GM03348 (cell line): ENCODE results near the gene PPP6R3.
"Not testable (repeated sequence)": the region's sequence is repeated elsewhere in the genome, so short reads cannot be mapped to it uniquely, and the experiment has no call there.

ENCODE experiments used
- DNase-seq: peaks from one replicate; pipeline ENCODE4 v3.0.0; 2012; ENCODE audit warnings: low spot score

The PPP6R3 gene

DNA sequence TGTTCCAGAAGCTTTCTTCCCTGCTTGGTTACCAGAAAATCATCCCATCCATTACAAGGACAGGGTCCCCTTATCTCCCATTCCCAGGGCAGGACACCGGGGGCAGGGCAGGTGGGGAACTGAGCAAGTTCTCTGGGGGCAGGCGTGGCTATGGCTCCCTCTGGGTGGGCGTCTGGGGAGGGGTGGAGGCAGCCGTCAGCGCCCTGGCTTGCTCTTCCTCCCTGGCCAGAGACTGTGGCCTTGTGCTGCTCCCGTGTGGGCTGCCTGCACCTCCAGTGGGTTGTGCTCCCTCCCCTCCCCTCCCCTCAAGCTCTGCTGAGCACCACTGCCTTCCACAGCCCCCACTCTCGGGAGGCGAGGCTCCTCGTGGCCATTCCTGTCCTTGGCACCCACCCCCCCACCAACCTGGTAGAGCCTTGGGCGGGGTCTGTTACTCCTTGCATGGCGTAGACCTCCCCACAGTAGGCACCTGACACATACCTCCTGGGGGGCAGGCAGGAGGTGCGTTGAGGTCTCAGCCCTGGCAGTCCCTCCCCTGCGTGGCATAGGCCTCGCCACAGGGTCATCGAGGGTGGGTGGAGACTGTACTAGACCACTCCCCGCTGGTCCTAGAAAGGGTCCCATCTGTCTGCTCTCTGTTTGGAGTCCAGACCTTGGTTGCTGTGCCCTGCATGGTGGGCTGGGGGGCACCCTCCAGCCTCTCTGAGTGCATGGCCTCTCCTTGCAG lies 24.2 kb upstream of the PPP6R3 start:
- no peak for DNase-seq

DNA sequence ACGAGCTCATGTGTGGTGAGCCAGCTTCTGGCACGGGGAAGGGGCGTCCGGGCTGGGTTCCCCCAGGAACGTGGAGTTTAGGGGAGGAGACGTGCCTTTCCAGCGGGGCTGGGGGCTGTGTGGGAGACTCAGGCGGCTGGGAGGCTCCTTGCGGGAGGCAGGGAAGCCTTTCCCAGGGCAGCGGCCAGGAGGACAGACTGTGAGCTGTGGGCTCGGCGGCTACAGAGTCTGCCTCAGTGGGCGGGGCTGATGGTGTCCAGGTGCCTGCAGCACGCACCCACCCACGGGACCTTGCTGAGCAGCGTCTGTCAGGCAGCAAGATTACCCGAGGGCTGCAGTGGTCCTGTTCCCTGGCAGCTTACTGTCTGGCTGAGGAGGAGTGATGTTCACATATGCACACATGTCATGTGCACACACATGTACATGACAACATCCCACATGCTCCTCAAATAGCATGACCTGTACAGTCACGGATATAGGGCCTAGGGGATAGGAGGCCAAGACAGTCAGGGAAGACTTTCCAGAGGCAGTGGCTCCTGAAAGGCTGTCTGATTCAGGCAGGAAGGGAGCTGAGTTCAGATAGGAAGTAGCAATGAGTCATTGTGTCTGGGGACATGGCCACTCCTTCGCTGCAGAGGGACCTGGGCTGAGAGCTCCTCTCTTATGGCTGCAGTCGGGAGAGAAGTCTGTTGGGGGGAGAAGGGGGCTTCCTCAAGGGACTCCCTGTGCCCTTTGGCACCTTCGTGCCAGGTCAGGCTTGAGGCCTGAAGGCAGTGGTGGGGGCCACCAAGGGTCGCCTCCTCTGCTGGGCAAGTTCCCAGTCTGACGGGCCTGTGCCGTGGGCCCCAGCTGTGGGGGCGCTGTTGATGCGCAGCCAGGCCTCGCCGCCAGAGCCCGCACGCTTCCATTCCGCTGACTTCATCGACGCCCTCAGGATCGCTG lies 23.3 kb upstream of the PPP6R3 start:
- DNase-seq = peak; percentile 87

DNA sequence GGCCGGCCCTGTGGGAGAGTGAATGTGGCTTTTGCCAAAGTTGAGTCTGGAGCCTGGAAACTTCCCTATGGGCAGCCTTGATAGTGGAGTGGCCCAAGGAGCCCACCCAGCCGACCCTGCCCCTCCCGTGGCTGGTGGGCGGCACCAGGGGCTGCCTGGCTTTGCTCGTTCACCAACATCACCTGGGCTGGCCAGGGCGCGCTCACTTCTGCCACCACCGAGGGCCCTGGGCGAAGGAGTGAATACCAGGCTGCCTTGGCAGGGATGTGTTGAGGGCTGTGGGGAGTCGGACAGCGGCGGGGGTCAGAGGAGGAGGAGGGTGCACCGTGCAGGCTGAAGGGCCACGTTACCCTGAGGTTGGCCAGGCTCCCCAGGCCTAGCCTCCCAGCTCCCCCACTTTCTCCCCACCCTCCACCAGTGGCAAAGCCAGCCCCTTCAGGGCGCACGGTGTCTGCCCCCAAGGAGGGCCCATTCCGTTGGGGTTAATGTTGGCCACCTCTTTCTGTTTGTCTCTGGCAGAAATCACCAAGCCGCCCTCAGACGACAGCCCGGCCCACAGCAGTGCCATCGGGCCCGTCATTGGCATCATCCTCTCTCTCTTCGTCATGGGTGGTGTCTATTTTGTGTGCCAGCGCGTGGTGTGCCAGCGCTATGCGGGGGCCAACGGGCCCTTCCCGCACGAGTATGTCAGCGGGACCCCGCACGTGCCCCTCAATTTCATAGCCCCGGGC lies 22.5 kb upstream of the PPP6R3 start:
- DNase-seq = no peak

DNA sequence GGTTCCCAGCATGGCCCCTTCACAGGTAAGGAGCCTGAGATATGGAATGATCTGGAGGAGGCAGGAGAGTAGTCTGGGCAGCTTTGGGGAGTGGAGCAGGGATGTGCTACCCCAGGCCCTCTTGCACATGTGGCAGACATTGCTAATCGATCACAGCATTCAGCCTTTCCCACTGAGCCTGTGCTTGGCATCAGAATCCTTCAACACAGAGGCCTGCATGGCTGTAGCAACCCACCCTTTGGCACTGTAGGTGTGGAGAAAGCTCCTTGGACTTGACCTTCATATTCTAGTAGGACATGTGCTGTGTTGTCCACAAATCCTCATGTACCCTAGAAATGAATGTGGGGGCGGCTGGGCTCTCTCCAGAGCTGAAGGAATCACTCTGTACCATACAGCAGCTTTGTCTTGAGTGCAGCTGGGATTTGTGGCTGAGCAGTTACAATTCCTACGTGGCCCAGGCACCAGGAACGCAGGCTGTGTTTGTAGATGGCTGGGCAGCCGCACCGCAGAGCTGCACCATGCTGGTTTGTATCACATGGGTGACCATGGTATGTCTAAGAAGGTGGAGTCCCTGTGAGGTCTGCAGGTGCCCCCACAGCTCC lies 21.8 kb upstream of the PPP6R3 start:
- DNase-seq = no peak

GRCh38 chr11:68439355-68440065 lies 21.0 kb upstream of the PPP6R3 start:
- DNase-seq = no peak

- DNase-seq = no peak
Observed at GRCh38 chr11:68440224-68440623, 20.3 kb upstream of the PPP6R3 start.

DNA sequence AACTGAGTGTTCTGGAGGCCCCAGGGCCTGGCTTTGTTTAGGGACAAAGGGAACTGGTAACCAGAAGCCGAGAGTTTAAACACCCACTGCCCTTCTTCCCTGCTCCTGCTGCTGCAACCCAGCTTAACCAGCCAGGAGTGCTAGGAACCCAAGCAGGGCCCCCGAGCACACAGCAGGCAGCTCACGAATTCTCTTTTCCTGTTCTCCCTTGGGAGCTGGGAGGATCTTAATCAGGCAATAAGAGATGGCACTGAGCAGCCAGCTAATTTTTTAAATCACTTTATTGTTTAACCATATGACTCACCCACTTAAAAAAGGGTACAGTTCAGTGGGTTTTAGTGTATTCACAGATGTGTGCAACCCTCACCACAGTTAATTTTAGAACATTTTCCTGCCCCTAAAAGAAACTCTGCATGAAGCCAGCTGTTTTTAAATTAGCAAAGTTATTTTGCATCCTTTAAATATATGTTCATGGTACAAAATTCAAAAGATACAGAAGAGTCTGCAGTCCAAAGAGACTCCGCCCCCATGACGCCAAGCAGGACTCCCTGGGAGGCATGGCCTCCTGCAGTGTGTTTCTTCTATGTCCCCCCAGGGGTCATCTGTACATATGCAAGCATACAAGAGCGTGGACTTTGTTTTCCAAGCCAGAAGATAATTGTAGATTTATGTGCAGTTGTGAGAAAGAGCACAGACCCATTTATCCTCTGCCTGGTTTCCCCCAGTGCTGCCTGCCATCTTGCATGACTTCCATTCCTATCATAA lies 18.9 kb upstream of the PPP6R3 start:
- peak; percentile 27 for DNase-seq

GRCh38 chr11:68442433-68442832 lies 18.1 kb upstream of the PPP6R3 start:
- no peak for DNase-seq

DNA sequence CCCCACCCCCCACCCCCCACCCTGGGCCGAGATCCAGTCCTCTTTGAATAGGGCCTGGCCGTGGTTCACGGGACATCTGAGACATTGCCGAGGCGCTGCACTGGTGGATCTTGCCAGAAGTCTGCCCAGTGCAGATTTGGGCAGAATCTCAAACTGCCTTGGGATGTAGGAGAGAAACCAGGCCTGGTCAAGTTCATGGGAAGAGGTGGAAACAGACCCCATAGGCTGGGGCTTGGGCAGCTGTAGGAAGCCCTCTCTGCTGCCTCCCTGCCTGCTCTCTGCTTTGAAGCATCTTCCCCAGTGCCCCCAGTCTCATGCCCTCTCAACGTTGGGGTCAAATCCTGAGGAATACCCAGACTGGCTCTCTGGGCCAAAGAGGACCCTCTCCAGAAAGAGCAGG lies 16.0 kb upstream of the PPP6R3 start:
- DNase-seq = no peak

- DNase-seq = no peak
Observed at GRCh38 chr11:68445531-68446035, 15.0 kb upstream of the PPP6R3 start.

DNA sequence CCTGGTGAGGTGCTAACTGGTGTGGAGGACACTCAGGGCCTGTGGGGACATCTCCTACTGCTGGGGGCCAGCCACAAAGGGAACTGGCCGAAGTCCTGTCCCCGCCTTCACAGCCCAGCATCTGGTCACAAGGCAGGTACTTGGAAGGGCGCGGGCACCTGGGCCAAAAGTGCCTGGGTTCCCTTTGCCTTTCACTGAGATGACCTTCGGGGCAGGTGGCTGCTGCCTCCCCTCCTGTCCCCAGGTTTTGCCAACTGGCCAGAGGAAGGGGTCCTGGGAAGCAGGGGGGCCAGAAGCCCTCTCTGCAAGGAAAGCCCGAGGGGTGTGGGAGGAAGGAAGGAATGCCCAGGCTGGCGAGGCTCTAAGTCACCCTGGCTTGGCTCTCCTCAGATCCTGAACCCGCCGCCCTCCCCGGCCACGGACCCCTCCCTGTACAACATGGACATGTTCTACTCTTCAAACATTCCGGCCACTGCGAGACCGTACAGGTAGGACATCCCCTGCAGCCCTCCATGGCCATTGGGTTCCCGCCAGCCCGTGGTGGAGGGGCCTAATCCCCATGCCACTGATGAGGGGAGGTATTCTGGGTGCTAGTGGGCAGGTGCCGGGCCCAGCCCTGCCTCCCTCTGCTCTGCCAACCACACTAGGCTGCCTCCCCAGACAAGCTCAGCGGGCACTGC lies 14.4 kb upstream of the PPP6R3 start:
- DNase-seq = no peak

DNA sequence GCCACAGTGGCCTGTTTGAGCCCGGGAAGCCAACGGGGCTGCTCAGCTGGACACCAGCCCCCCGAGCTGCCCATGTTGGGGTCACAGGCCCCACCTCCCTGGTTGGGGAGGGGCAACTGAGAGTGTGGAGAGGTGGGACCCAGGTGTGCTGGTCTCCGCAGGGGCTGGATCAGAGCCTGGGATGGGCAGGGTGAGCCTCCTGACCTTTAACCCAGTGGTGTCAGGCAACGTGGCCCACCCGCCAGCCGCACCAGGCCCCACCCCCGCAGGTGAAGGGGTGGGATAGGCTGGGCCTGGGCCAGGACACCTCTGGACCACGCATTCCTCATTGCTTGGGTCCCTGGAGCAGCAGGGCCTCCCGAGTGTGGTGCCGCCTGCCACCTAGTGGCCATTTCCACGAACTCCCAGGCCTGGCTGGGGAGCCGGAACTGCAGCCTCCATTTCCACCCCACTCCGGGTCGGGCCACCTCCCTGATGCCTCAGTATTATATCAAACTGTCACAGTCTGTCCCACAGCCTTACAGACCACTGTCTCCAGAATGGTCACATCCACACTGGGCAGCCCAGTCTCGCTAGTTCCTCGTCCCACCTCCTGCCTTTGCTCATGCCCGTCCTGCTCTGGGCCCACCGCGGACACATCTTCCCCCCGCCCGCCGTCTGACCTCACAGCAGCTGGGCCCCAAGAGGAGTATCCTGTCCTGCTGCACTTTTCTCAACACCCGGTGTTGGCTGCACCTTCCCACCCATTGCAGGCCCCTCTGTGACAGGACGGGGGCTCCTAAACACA lies 13.3 kb upstream of the PPP6R3 start:
- peak; percentile 93 for DNase-seq

DNA sequence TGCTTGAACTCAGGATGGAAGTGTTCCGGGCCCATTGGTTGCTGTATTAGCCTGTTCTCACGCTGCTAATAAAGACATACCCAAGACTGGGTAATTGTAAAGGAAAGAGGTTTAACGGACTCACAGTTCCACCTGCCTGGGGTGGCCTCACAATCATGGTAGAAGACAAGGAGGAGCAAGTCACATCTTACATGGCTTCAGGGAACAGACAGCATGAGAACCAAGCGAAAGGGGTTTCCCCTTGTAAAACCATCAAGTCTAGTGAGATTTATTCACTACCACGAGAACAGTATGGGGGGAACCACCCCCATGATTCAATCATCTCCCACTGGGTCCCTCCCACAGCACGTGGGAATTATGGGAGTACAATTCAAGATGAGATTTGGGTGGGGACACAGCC lies 12.6 kb upstream of the PPP6R3 start:
- not testable (repeated sequence) for DNase-seq

GRCh38 chr11:68448604-68449011 lies 11.9 kb upstream of the PPP6R3 start:
- DNase-seq = no peak

DNA sequence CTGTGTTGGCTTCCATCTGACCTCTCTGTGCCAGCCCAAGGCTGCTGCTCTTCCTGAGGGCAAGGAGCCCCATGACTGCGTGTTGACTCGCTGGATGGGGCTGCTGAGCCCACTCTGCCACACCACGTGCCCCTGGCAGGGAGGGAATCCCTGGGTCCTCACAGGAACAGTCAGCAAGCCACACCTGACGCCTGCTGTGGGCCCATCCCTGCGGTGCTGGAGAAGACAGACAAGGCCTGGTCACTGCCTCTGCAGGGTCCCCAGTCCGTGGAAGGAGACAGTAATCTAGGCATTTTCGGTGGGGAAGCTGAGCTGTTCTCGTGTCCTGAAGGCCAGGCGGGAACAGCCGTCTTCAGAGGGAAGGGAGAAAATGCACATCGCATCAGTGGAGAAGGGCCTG lies 10.6 kb upstream of the PPP6R3 start:
- no peak for DNase-seq

- DNase-seq = no peak
Observed at GRCh38 chr11:68450711-68451110, 9.8 kb upstream of the PPP6R3 start.

DNA sequence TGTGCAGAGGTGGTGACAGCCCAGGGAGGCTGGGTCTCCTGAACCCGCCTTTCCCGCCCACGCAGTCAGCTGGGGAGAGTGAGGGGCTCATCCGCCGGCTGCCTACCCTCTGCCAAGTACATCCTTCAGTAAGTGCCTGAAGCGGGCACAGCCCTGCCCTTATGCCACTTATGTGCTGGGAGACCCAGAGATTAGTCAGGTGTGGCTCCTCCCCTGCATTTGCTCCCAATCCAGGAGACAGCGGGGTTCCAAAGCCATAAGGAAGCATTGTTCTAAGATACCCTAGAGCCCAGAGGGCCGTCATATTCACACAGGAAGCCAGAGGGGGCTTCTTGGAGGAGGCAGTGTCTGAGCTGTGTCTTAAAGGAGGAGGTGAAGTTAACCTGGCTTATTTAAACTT lies 5.8 kb upstream of the PPP6R3 start:
- no peak for DNase-seq

- no peak for DNase-seq
Observed at GRCh38 chr11:68455485-68455884, 5.1 kb upstream of the PPP6R3 start.

DNA sequence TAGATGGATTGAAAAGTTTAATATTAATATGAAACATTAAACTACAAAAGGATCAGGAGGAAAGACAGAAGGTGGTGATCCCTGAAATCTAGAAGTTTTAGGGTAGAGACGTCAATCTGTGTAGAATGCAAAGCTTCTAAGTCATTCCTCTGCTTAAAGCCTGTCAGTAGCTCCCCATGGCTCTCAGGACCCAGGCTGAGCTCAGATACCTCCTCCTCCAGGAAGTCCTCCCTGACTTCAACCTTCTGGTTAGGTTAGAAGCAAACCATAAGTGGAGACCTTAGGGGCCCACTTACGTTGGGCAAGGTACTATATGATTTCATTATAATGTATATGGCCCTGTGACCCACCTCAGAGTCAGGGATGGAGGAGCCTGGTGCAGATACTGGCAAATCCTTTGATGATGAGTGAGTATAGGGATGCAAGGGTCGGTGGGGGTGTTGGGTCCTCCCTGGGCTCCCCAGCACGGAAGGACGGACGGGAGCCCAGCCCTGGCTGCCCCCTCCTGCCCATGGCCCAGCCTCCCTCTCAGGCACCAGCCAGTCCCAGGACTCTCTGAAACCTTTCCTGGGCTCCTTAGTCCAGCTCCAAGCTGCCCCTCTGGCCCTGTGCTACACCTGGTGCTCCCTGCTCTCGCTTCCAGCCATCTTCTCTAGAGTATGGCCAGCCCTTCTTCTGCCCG lies 3.2 kb upstream of the PPP6R3 start:
- DNase-seq = no peak
